Panc1 (cell line): ENCODE measurements around the gene NID1. TPM values are rescaled to one million over a fixed set of nuclear protein-coding genes. Genes with fewer than 3 reads are reported as not detected.

Source experiments
- ATAC-seq: fragments of 200-7000 bp; cut with Tn5 transposase; 2 replicates; pipeline ENCODE4 v1.9.1; 2020; ENCODE audit warnings: mild to moderate bottlenecking, moderate library complexity
- BruUV-seq: library from RNA; stranded (reverse); fragments of 400-500 nt; replicated peaks from 2 replicates; lab custom pipeline; 2021; lab: Mats Ljungman, UMichigan
- CTCF ChIA-PET: fragments of 300-600 bp; sonication (Branson Sonifier 250); formaldehyde crosslinking; loops from one replicate; lab custom pipeline; 2022; ENCODE audit warnings: antibody characterized with exemption; lab: Charles Lee
- POLR2A ChIA-PET: fragments of 300-600 bp; sonication (Branson Sonifier 250); formaldehyde crosslinking; loops from one replicate; lab custom pipeline; 2022; ENCODE audit warnings: antibody characterized with exemption; lab: Charles Lee
- DNase-seq: peaks from one replicate; pipeline ENCODE4 v3.0.0-alpha.2; 2010; ENCODE audit warnings: low read depth, low spot score
- H3K27ac ChIP-seq: 2 replicates; pipeline ENCODE4 v1.5.1; 2011; ENCODE audit warnings: mild to moderate bottlenecking, low read length, inconsistent platforms
- H3K27me3 ChIP-seq: fragments of 200-500 bp; sonication (Bioruptor generic); 2 replicates; pipeline ENCODE4 v1.6.0; 2014; ENCODE audit warnings: low read length, inconsistent platforms; ENCODE audit not compliant: control insufficient read depth, insufficient read depth
- H3K36me3 ChIP-seq: fragments of 200-500 bp; sonication (Bioruptor generic); 2 replicates; pipeline ENCODE4 v1.5.1; 2014; ENCODE audit warnings: inconsistent platforms, mild to moderate bottlenecking, low read length, moderate library complexity; ENCODE audit not compliant: control insufficient read depth, insufficient read depth
- H3K4me1 ChIP-seq: 2 replicates; pipeline ENCODE4 v1.5.1; 2011; ENCODE audit warnings: inconsistent platforms, mild to moderate bottlenecking, low read length, moderate library complexity; ENCODE audit not compliant: control insufficient read depth, insufficient read depth
- H3K4me3 ChIP-seq, 2 experiments: 2 replicates each; pipeline ENCODE4 v1.5.1; 2011 to 2012; ENCODE audit warnings: low read depth in 2 of 2, low read length in 2 of 2, mild to moderate bottlenecking in 2 of 2, inconsistent platforms in 1 of 2, moderate library complexity in 1 of 2
- H3K9me3 ChIP-seq: fragments of 200-500 bp; sonication (Bioruptor generic); 2 replicates; pipeline ENCODE4 v1.5.1; 2014; ENCODE audit warnings: low read depth, mild to moderate bottlenecking, inconsistent platforms, low read length, moderate library complexity; ENCODE audit not compliant: control insufficient read depth, insufficient read depth
- CTCF ChIP-seq: fragments of 450-650 bp; IDR thresholded peaks from 2 replicates; pipeline ENCODE4 v1.5.1; 2017; ENCODE audit warnings: mild to moderate bottlenecking
- POLR2AphosphoS5 ChIP-seq: IDR thresholded peaks from 2 replicates; pipeline ENCODE4 v1.6.1; 2012; ENCODE audit warnings: mild to moderate bottlenecking, low read depth, low read length, moderate library complexity
- REST ChIP-seq, 2 experiments: IDR thresholded peaks; 2 replicates each; pipeline ENCODE4 v1.6.1; 2011 to 2012; ENCODE audit warnings: low read depth in 2 of 2, control low read depth in 1 of 2, low read length in 1 of 2, mild to moderate bottlenecking in 1 of 2, moderate library complexity in 1 of 2; ENCODE audit not compliant: insufficient read depth in 1 of 2
- SIN3A ChIP-seq: IDR thresholded peaks from 2 replicates; pipeline ENCODE4 v1.6.1; 2012; ENCODE audit warnings: low read depth, mild to moderate bottlenecking, low read length, moderate library complexity, borderline replicate concordance; ENCODE audit not compliant: insufficient read depth
- TCF7L2 ChIP-seq: IDR thresholded peaks from 2 replicates; pipeline ENCODE4 v1.6.1; 2011; ENCODE audit warnings: mild to moderate bottlenecking, low read depth, low read length, inconsistent platforms
- in situ Hi-C: cut with HindIII; loops from 2 replicates; pipeline ENCODE4 v1.10.0; 2016; ENCODE audit warnings: low sequenced_read_pairs, low pct_unique_long_range_greater_than_20kb
- intact Hi-C: fragments of 100-400 bp; cut with micrococcal nuclease; formaldehyde crosslinking; loops from one replicate; pipeline ENCODE4 v1.10.0; 2022; ENCODE audit not compliant: unreplicated experiment
- total RNA-seq: library from RNA; stranded (reverse); gene quantifications from one replicate; pipeline ENCODE4 v1.2.1, GENCODE V29; 2021; ENCODE audit not compliant: unreplicated experiment

Gene NID1
- total RNA-seq, 1 experiment from 2014 or later = 89.3 TPM

- TF ChIP-seq POLR2AphosphoS5 = no peak
- TF ChIP-seq REST (IDR thresholded peaks at IDR 0.05; ENCODE audit: insufficient read depth in 1 of 2, low read depth in 2 of 2, low read length in 1 of 2) = no peak
- Histone ChIP-seq H3K27me3 (no peaks in the 10 kb centered on the region), H3K4me3 (no peak overlapping the region), H3K36me3 (no peaks in the 10 kb centered on the region), H3K4me1 (peaks cover 13% of the 10 kb centered on the region), H3K9me3 (no peaks in the 10 kb centered on the region), H3K27ac (no peak overlapping the region)
- DNase-seq = no peak
- ChIA-PET POLR2A (no interaction called here), CTCF (no interaction called here)
- intact Hi-C loops (no loop called here), in situ Hi-C loops (no loop called here)
- no TSS peak for BruUV-seq
- peak; percentile 87 for ATAC-seq
Observed at GRCh38 chr1:236052232-236052993, 12.5 kb downstream of the NID1 start.

- Histone ChIP-seq H3K27me3 (no peaks in the 10 kb centered on the region), H3K4me1 (peaks cover 13% of the 10 kb centered on the region), H3K4me3 (no peak overlapping the region), H3K36me3 (no peaks in the 10 kb centered on the region), H3K9me3 (no peaks in the 10 kb centered on the region), H3K27ac (no peak overlapping the region)
- ATAC-seq = peak; percentile 63; the same call in 1 of the 2 replicates
- POLR2A ChIA-PET = no interaction called here
- intact Hi-C loops = no loop called here
- TF ChIP-seq REST (IDR thresholded peaks at IDR 0.05; ENCODE audit: insufficient read depth in 1 of 2, low read depth in 2 of 2, low read length in 1 of 2) = no peak
- no peak for TF ChIP-seq CTCF
- TF ChIP-seq TCF7L2 = no peak
- TF ChIP-seq POLR2AphosphoS5 = no peak
- no peak for TF ChIP-seq SIN3A
- in situ Hi-C loops = no loop called here
- CTCF ChIA-PET = no interaction called here
- no peak for DNase-seq
- no TSS peak for BruUV-seq
Observed at GRCh38 chr1:236051242-236051791, 13.6 kb downstream of the NID1 start.
